Measurements from ENCODE around the gene PDE3B.
"Not testable (repeated sequence)": the region's sequence is repeated elsewhere in the genome, so short reads cannot be mapped to it uniquely, and the experiment has no call there.

GRCh38 chr11:14759300-14760012, 115.9 kb downstream of the PDE3B start:
- not testable (repeated sequence) for TF ChIP-seq POLR2A, CTCF, POLR2AphosphoS5 (IDR thresholded peaks at IDR 0.05)

Measured in breast epithelium (tissue), 3 donors.